ENCODE data around the gene GPRC5D. TPM values are rescaled to one million over a fixed set of nuclear protein-coding genes. Genes with fewer than 3 reads are reported as not detected.

The GPRC5D gene
- total RNA-seq, 3 donors from 2014 or later, result not detected

- intact Hi-C loops (cut with DNase I; ENCODE audit: low total_unique reads), result no loop called here
- DNase-seq (ENCODE audit: low spot score in 2 of 2), result no peak
- Histone ChIP-seq H3K36me3 (no peaks in the 10 kb centered on the region), H3K9me3 (no peaks in the 10 kb centered on the region), H3K4me1 (peaks cover 0 to 5% of the 10 kb centered on the region in 2 donors), H3K27ac (no peak overlapping the region), H3K4me3 (no peak overlapping the region), H3K27me3 (no peaks in the 10 kb centered on the region)
- TF ChIP-seq POLR2A (IDR thresholded peaks at IDR 0.05) (no peak), POLR2AphosphoS5 (IDR thresholded peaks at IDR 0.05) (no peak), CTCF (IDR thresholded peaks at IDR 0.05) (no peak)
Measured at GRCh38 chr12:12995088-12995487, 43.1 kb upstream of the GPRC5D start.

DNA sequence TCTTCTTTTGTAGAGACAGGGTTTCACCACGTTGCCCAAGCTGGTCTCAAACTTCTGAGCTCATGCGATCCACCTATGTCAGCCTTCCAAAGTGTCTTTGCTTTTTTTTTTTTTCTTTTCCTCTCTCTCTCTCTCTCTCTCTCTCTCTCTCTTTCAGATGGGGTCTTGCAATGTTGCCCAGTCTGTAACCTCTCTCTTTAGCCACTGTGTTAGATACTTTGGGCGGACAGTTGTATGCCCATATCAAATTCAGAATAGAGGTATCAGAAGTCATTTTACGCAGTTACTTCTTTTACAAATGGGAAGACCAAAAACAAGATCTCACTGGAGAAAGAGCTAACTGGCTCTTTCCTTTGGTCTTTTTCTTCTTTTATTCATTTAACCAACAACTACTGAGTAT, 41.4 kb upstream of the GPRC5D start:
- Histone ChIP-seq H3K4me1 (no peaks in the 10 kb centered on the region), H3K27ac (no peak overlapping the region), H3K27me3 (no peaks in the 10 kb centered on the region), H3K36me3 (no peaks in the 10 kb centered on the region), H3K4me3 (no peak overlapping the region), H3K9me3 (no peaks in the 10 kb centered on the region)
- TF ChIP-seq POLR2A (IDR thresholded peaks at IDR 0.05) (no peak), POLR2AphosphoS5 (IDR thresholded peaks at IDR 0.05) (no peak), CTCF (IDR thresholded peaks at IDR 0.05) (no peak)
- no peak for DNase-seq (ENCODE audit: low spot score in 2 of 2)
- intact Hi-C loops (cut with DNase I; ENCODE audit: low total_unique reads), result no loop called here

DNA sequence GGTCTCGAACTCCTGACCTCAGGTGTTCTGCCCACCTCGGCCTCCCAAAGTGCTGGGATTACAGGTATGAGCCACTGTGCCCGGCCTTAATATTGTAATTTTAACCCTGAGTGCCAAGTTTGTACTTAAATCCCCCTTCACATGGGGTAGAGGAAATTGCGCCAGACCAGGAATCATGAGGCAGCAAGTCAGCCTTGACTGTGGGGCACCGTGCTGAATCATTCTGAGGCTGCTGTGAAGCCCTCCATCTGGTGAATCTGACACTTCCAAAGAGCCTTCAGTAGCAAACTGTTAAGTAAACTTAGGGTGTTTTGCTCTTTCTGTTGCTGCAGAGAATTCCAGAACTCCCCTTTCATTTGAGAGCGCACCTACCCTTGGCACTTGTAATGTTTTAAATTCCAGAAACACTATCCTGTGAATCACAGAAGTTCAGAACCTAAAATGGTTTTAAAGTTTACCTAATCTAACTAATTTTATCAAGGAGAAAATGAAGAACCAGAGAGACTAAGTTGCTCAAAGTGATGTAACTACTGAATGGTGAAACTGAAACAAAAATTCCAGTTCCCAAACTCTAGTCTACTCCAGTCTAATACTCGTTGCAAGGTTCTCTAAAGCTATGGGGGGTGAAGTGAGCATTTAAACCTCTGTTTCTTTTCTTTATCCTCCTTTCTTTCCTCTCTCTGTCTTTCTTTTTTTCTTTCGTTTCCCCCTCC, 40.6 kb upstream of the GPRC5D start:
- no peak for DNase-seq (ENCODE audit: low spot score in 2 of 2)
- no peak for TF ChIP-seq CTCF (IDR thresholded peaks at IDR 0.05)
- no peak for TF ChIP-seq POLR2AphosphoS5 (IDR thresholded peaks at IDR 0.05)
- no peak for TF ChIP-seq POLR2A (IDR thresholded peaks at IDR 0.05)
- Histone ChIP-seq H3K27me3 (no peaks in the 10 kb centered on the region), H3K4me3 (peak overlapping the region in 1 of 3 donors; percentile 9), H3K4me1 (no peaks in the 10 kb centered on the region), H3K27ac (peak overlapping the region in 1 of 2 donors; percentile 3), H3K36me3 (no peaks in the 10 kb centered on the region), H3K9me3 (no peaks in the 10 kb centered on the region)
- intact Hi-C loops (cut with DNase I; ENCODE audit: low total_unique reads), result no loop called here

DNA sequence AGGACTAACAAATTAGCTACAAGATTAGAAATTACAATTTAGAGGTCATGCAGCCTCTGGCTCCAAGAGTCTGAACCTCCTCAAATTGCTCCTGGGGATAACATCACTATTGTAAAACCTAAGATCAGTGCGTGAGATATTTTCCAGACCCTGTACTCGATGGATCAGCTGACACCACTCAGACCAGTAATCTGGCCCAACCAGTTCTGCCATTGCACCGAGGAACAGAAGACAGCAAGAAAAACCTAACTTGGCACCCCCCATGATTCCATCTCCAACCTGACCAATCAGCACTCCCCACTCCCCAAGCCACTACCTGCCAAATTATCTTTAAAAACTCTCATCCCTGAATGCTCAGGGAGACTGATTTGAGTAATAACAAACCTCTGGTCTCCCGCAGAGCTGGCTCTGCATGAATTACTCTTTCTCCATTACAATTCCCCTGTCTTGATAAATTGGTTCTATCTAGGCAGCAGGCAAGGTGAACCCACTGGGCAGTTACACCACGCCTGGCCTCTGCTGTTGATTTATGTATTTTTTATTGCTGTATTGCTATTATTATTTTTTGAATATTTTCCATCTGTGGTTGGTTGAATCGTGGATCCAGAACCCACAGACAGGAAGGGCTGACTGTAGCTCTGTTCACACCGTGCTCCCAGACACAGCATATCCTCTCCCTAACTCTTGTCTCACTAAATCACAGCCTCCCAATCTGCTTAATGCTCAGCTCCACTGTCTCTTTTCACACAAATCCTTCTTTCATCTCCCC, 38.9 kb upstream of the GPRC5D start:
- TF ChIP-seq POLR2A (IDR thresholded peaks at IDR 0.05), result no peak
- TF ChIP-seq CTCF (IDR thresholded peaks at IDR 0.05), result no peak
- TF ChIP-seq POLR2AphosphoS5 (IDR thresholded peaks at IDR 0.05), result no peak
- H3K9me3 ChIP-seq, result no peaks in the 10 kb centered on the region
- H3K27me3 ChIP-seq, result no peaks in the 10 kb centered on the region
- peak overlapping the region in 1 of 2 donors; percentile 29 for H3K27ac ChIP-seq
- H3K36me3 ChIP-seq, result peaks cover 11% of the 10 kb centered on the region
- H3K4me1 ChIP-seq, result no peaks in the 10 kb centered on the region
- no peak overlapping the region for H3K4me3 ChIP-seq
- intact Hi-C loops (cut with DNase I; ENCODE audit: low total_unique reads), result no loop called here
- no peak for DNase-seq (ENCODE audit: low spot score in 2 of 2)

DNA sequence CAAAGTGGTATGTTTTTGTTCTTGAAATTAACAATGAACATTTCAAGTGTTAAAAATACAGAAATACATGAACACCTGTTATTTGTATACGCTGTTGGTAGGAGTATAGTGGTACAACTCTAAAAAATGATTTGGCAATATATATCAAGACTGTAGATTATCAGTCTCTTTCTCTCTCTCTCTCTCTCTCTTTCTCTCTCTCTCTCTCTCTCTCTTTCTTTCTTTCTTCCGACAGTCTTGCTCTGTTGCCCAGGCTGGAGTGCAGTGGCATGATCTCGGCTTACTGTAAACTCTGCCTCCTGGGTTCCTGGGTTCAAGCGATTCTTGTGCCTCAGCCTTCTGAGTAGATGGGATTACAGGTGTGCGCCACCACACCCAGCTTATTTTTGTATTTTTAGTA, 35.5 kb upstream of the GPRC5D start:
- intact Hi-C loops (cut with DNase I; ENCODE audit: low total_unique reads), result no loop called here
- no peaks in the 10 kb centered on the region for H3K9me3 ChIP-seq
- no peak overlapping the region for H3K27ac ChIP-seq
- H3K36me3 ChIP-seq, result peaks cover 11% of the 10 kb centered on the region
- TF ChIP-seq POLR2A (IDR thresholded peaks at IDR 0.05), result no peak
- no peak for TF ChIP-seq CTCF (IDR thresholded peaks at IDR 0.05)
- no peak for TF ChIP-seq POLR2AphosphoS5 (IDR thresholded peaks at IDR 0.05)
- H3K27me3 ChIP-seq, result no peaks in the 10 kb centered on the region
- no peaks in the 10 kb centered on the region for H3K4me1 ChIP-seq
- no peak overlapping the region for H3K4me3 ChIP-seq
- DNase-seq (ENCODE audit: low spot score in 2 of 2), result no peak
